HFFc6 (cell line): ENCODE results near the gene PLXNA3. TPM values are rescaled to one million over a fixed set of nuclear protein-coding genes. Genes with fewer than 3 reads are reported as not detected.
A peak's percentile ranks its signal among the peaks of the same experiment; 100 is the strongest.

Experiments
- DNase-seq: peaks from one replicate; pipeline ENCODE4 v3.0.0-alpha.2; 2018
- H3K27ac Mint-ChIP-seq: 2 replicates; pipeline ENCODE4 v1.8.0; 2020; ENCODE audit warnings: mild to moderate bottlenecking, mixed read lengths
- H3K27me3 Mint-ChIP-seq: 2 replicates; pipeline ENCODE4 v1.8.0; 2021; ENCODE audit warnings: mild to moderate bottlenecking, moderate library complexity, mixed read lengths; ENCODE audit not compliant: insufficient read depth
- H3K36me3 Mint-ChIP-seq: 2 replicates; pipeline ENCODE4 v1.8.0; 2021; ENCODE audit warnings: low read depth, mixed read lengths
- H3K4me1 Mint-ChIP-seq: 2 replicates; pipeline ENCODE4 v1.8.0; 2020; ENCODE audit warnings: low read depth, mixed read lengths
- H3K4me3 Mint-ChIP-seq: 2 replicates; pipeline ENCODE4 v1.8.0; 2020; ENCODE audit warnings: mild to moderate bottlenecking, moderate library complexity, mixed read lengths
- H3K9me3 Mint-ChIP-seq: 2 replicates; pipeline ENCODE4 v1.8.0; 2020; ENCODE audit warnings: mild to moderate bottlenecking, mixed read lengths
- total RNA-seq, 6 experiments: library from RNA; stranded (reverse); fragmentation: NEBNext Ultra II Directional; extraction: Animal tissue kit (Norgen Biotek cat#: 25700); gene quantifications; 2 replicates in 1 of 6; 3 replicates in 5 of 6; pipeline ENCODE4 v1.2.3, GENCODE V29; 2021
- TF ChIP-seq, protein P1 (sequence below): fragments of 200-600 bp; sonication (generic); IDR thresholded peaks from 2 replicates; pipeline ENCODE4 v1.5.0; 2021; ENCODE audit warnings: antibody characterized with exemption, mild to moderate bottlenecking

The PLXNA3 gene
- total RNA-seq, 6 experiments from 2014 or later, result 66.2 to 98.7 (median 79.8) TPM

DNA sequence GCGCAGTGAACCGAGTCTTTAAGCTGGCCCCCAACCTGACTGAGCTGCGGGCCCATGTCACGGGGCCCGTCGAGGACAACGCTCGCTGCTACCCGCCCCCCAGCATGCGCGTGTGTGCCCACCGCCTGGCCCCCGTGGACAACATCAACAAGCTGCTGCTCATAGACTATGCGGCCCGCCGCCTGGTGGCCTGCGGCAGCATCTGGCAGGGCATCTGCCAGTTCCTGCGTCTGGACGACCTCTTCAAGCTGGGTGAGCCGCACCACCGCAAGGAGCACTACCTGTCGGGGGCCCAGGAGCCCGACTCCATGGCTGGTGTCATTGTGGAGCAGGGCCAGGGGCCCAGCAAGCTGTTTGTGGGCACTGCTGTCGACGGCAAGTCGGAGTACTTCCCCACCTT is 2.2 kb downstream of the PLXNA3 start:
- no peak overlapping the region; the same call in 1 of the 2 replicates for H3K27ac Mint-ChIP-seq
- H3K9me3 Mint-ChIP-seq, result no peaks in the 10 kb centered on the region
- H3K27me3 Mint-ChIP-seq, result peaks cover 3% of the 10 kb centered on the region; the same call in 1 of the 2 replicates
- peak overlapping the region; percentile 89 for H3K4me3 Mint-ChIP-seq
- 0 out of 2 replicates have a peak, but pooled peaks cover 5% of the 10 kb centered on the region for H3K4me1 Mint-ChIP-seq
- TF ChIP-seq, protein P1, sequence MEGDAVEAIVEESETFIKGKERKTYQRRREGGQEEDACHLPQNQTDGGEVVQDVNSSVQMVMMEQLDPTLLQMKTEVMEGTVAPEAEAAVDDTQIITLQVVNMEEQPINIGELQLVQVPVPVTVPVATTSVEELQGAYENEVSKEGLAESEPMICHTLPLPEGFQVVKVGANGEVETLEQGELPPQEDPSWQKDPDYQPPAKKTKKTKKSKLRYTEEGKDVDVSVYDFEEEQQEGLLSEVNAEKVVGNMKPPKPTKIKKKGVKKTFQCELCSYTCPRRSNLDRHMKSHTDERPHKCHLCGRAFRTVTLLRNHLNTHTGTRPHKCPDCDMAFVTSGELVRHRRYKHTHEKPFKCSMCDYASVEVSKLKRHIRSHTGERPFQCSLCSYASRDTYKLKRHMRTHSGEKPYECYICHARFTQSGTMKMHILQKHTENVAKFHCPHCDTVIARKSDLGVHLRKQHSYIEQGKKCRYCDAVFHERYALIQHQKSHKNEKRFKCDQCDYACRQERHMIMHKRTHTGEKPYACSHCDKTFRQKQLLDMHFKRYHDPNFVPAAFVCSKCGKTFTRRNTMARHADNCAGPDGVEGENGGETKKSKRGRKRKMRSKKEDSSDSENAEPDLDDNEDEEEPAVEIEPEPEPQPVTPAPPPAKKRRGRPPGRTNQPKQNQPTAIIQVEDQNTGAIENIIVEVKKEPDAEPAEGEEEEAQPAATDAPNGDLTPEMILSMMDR, result no peak
- no peak for DNase-seq
- H3K36me3 Mint-ChIP-seq, result no peaks in the 10 kb centered on the region

DNA sequence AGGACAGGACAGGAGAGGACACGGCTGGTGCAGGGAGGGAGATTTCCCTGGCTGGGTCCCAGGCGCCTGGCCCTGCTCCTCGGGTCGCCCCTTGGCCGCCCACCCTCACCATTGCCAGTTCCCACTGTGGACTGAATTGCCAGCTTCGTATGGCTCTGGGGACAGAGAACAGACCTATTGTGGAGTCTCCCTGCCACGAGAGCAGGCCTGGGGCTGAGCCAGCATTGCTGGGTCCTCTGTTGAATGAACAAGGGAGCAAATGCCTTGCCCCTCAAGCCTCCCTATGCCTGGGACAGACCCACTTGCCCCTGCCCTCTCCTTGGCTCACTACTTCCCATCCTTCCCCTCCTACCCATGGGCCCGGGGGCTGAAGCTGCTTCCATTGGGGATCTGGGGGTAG is 4.3 kb downstream of the PLXNA3 start:
- peaks cover 3% of the 10 kb centered on the region; the same call in 1 of the 2 replicates for H3K27me3 Mint-ChIP-seq
- H3K27ac Mint-ChIP-seq, result no peak overlapping the region
- TF ChIP-seq, protein P1, result no peak
- DNase-seq, result no peak
- H3K4me1 Mint-ChIP-seq, result 0 out of 2 replicates have a peak, but pooled peaks cover 2% of the 10 kb centered on the region
- H3K9me3 Mint-ChIP-seq, result no peaks in the 10 kb centered on the region
- H3K4me3 Mint-ChIP-seq, result no peak overlapping the region
- H3K36me3 Mint-ChIP-seq, result no peaks in the 10 kb centered on the region

DNA sequence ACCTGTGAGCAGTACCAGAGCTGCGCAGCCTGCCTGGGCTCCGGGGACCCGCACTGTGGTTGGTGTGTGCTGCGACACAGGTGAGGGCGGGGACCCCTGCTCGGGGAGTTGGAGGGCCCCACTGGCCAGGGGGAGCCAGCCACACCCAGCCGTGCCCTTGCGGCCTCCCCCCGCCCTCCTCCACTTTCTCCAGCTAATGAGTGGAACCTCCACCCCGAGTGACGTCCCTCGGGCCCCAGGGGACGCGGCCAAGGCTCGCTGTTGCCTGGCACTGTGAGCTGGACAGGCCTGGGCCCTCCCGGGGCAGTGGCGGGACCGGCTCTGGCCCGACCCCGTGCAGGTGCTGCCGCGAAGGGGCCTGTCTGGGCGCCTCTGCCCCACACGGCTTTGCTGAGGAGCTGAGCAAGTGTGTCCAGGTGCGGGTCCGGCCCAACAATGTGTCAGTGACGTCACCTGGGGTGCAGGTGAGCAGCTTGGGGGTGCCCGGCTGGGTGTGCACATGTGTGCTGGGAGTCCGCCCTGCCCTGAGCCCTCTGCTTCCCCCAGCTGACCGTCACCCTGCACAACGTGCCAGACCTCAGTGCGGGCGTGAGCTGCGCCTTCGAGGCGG is 5.6 kb downstream of the PLXNA3 start:
- no peak overlapping the region for H3K4me3 Mint-ChIP-seq
- no peak overlapping the region for H3K27ac Mint-ChIP-seq
- peaks cover 2% of the 10 kb centered on the region; the same call in 1 of the 2 replicates for H3K27me3 Mint-ChIP-seq
- DNase-seq, result no peak
- TF ChIP-seq, protein P1, result no peak
- H3K36me3 Mint-ChIP-seq, result no peaks in the 10 kb centered on the region
- no peaks in the 10 kb centered on the region for H3K4me1 Mint-ChIP-seq
- H3K9me3 Mint-ChIP-seq, result no peaks in the 10 kb centered on the region

DNA sequence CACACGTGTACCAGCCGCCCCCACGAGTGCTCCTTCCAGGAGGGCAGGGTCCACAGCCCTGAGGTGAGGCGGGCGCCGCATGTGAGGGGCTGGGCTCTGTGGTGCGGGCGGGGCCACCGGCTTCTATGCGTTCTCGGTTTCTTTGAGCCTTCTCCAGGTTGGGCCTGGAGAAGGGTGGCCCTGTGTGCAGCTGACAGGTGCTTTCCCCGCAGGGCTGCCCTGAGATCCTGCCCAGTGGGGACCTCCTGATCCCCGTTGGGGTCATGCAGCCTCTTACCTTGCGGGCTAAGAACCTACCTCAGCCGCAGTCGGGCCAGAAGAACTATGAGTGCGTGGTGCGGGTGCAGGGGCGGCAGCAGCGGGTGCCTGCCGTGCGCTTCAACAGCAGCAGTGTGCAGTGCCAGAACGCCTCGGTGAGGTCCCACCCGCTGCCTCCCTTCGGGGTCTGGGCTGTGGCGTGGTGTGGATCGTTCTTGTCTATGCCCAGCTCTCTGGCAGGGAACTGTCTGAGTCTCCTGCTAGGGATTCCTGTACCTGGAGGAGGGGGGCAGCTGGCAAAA is 6.8 kb downstream of the PLXNA3 start:
- TF ChIP-seq, protein P1, result no peak
- Mint-ChIP-seq H3K9me3 (no peaks in the 10 kb centered on the region), H3K4me1 (no peaks in the 10 kb centered on the region), H3K27ac (no peak overlapping the region), H3K4me3 (no peak overlapping the region), H3K36me3 (no peaks in the 10 kb centered on the region), H3K27me3 (no peaks in the 10 kb centered on the region)
- DNase-seq, result no peak

DNA sequence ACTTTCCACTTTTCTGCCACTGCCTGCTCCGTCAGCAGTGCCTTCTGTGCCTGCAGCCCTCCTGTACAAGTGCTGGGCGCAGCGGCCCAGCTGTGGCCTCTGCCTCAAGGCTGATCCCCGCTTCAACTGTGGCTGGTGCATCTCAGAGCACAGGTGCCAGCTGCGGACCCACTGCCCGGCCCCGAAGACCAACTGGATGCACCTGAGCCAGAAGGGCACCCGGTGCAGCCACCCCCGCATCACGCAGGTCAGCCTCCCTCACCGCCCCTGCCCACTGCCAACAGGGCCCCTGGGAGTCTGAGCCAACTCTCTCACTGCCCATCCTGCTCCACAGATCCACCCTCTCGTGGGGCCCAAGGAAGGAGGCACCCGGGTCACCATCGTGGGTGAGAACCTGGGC is 7.5 kb downstream of the PLXNA3 start:
- H3K27me3 Mint-ChIP-seq, result no peaks in the 10 kb centered on the region
- TF ChIP-seq, protein P1, result no peak
- H3K36me3 Mint-ChIP-seq, result no peaks in the 10 kb centered on the region
- no peak for DNase-seq
- H3K27ac Mint-ChIP-seq, result no peak overlapping the region
- H3K4me1 Mint-ChIP-seq, result no peaks in the 10 kb centered on the region
- H3K9me3 Mint-ChIP-seq, result no peaks in the 10 kb centered on the region
- no peak overlapping the region for H3K4me3 Mint-ChIP-seq
